ENCODE data around the gene GNMT.

- TF ChIP-seq GATA2 (IDR thresholded peaks at IDR 0.05; ENCODE audit: low read depth, low read length) (no peak), GATA3 (IDR thresholded peaks at IDR 0.05; ENCODE audit: low read depth, low read length) (no peak)
These were observed 2.8 kb downstream of the GNMT start for GRCh38 chr6:42963179-42963854.

All from SH-SY5Y (cell line).